ENCODE data around the gene NAA25.
"Not testable (repeated sequence)": the region's sequence is repeated elsewhere in the genome, so short reads cannot be mapped to it uniquely, and the experiment has no call there.

Gene NAA25

DNA sequence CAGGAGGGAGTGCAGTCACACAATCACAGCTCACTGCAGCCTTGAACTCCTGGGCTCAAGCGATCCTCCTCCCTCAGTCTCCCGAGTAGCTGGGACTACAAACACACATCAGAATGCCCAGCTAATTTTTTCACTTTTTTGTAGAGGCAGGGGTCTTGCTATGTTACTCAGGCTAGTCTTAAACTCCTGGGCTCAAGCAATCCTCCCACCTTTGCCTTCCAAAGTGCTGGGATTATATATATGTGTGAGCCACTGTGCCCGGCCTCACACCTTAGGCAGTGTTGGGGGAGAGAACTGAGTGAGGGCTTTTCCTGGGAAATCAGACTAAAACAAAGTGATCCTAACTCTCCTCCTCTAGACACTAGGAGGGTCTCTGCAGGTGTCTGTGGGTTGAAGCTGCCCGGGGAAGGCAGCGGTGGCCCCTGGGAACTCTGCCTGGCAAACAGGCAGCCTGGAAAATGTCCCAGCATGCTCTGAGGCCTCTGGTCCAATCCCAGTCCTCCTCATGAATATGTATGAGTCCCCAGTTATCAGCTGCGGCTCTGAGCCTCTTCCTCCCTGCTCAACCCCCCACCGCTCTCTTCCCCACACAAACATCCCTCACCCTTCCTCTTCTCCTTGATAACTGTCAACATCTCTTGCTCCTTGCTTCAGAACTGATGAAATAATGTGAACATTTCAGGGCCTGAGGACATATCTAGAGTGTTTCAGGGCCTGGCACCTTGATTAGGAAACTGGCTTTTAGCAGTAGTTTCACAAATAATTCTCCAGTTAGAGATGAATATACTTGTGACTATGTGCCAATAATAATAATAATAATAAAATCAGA, 7.9 kb upstream of the NAA25 start:
- DNase-seq (ENCODE audit: low read depth in 2 of 2) = no peak

DNA sequence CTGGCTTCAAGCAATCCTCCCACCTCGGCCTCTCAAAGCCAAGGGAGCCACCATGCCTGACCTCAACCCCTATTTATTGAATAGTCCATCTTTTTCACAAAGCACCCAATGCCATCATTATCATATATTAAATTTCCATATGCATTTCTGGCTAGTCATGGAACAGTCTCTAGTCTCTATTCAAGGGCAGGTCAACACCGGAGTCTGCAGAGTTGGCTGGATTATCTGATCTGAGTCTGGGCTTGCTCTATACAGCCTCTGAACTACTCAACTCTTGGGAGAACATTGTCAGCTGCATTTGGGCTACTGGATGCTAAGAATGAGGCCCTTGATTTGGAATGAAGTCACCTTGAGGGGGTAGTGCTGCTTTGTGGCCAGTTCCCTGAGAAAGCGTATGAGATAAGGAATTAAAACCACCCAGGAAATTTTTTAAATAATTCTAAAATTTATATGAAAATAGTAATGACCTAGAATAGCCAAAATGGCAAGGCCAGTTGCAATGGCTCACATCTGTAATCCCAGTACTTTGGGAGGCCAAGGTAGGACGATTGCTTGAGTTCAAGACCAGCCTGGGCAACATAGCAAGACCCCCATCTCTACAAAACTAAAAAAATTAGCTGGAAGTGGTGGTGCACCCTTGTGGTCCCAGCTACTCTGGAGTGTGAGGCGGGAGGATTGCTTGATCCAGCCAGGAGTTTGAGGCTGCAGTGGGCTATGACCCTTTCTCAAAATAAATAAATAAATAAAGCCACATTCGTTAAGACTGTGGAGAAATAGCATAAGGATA, 6.9 kb upstream of the NAA25 start:
- no peak for DNase-seq (ENCODE audit: low read depth in 2 of 2)

- DNase-seq (ENCODE audit: low read depth in 2 of 2) = no peak
These were observed 4.0 kb upstream of the NAA25 start for GRCh38 chr12:112112409-112113133.

- no peak for DNase-seq (ENCODE audit: low read depth in 2 of 2)
These were observed 3.3 kb upstream of the NAA25 start for GRCh38 chr12:112111931-112112330.

DNA sequence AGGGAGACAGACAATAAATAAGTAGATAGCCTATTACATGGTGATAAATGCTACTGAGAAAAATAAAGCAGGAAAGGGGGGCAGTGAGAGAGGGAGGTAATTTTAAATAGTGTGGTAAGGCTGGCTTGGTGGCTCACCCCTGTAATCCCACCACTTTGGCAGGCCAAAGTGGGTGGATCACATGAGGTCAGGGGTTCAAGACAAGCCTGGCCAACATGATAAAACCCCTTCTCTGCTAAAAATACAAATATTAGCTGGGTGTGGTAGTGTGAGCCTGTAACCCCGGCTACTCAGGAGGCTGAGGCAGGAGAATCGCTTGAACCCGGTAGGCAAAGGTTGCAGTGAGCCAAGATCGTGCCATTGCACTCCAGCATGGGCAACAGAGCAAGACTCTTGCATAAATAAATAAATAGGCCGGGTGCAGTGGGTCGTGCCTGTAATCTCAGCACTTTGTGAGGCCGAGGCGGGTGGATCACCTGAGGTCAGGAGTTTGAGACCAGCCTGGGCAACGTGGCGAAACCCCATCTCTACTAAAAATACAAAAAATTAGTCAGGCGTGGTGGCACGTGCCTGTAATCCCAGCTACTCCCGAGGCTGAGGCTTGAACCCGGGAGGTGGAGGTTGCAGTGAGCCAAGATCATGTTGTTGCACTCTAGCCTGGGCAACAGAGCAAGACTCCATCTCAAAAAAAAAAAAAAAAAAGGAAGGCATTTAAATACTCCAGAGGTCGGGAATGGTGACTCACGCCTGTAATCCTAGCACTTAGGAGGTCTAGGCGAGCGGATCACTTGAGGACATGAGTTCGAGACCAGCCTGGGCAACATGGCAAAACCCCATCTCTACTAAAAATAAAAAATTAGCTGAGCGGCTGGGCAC, 2.4 kb upstream of the NAA25 start:
- not testable (repeated sequence) for DNase-seq (ENCODE audit: low read depth in 2 of 2)

DNA sequence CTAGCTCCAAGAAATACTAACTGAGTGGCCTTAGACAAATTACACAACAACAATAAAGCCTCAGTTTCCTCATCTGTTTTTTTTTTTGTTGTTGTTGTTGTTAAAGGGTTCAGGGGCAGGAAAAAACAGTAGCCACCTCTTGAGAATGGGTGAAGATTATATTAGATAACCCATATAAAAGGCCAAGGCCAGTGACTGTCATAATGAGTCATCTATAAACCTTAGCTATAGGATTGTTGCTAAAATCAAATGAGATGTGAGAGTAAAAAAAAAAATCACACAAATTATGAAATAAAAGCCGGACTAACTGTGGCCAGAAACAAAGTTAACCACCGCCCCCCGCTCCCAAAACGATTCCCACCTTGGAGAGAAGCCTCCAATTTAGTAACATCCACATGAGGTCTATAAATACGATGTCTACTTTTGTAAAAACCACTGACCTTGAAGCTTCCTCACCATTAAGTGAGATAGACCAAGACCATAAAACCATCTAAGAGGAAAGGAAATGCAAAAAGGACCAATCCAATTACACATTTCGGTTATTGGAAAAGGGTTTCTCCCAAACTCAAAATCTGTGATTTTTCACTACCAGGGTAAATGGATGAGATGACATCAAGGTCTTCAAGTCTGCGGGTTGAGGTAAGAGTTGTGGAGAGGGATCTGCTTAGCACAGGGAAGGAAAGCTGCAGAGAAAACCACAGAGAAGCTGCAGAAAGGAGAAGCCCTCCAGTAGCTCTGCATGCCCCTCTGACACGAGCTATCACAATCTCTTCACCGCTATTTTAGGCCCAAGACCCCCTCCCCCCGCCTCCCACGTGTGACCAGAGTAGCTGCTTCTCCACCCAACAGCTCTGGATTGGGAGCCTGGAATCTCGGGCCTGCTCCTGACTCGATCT, 1.0 kb downstream of the NAA25 start:
- peak in 1 of 2 donors; percentile 5 for DNase-seq (ENCODE audit: low read depth in 2 of 2)

GRCh38 chr12:112105891-112106290, 2.7 kb downstream of the NAA25 start:
- no peak for DNase-seq (ENCODE audit: low read depth in 2 of 2)

GRCh38 chr12:112103758-112104503, 4.7 kb downstream of the NAA25 start:
- DNase-seq (ENCODE audit: low read depth in 2 of 2) = no peak

DNA sequence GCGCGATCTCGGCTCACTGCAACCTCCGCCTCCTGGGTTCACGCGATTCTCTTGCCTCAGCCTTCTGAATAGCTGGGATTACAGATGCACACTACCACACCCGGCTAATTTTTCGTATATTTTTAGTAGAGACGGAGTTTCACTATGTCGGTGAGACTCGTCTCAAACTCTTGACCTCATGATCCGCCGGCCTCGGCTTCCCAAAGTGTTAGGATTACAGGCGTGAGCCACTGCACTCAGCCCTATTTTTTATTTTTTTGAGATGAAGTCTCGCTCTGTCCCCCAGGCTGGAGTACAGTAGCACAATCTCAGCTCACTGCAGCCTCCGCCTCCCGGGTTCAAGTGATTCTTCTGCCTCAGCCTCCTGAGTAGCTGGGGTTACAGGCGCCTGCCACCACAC, 5.8 kb downstream of the NAA25 start:
- not testable (repeated sequence) for DNase-seq (ENCODE audit: low read depth in 2 of 2)

GRCh38 chr12:112102127-112102526, 6.5 kb downstream of the NAA25 start:
- no peak for DNase-seq (ENCODE audit: low read depth in 2 of 2)

- not testable (repeated sequence) for DNase-seq (ENCODE audit: low read depth in 2 of 2)
These were observed 8.1 kb downstream of the NAA25 start for GRCh38 chr12:112100500-112100899.

- DNase-seq (ENCODE audit: low read depth in 2 of 2) = no peak
These were observed 10.9 kb downstream of the NAA25 start for GRCh38 chr12:112097641-112098040.

GRCh38 chr12:112096667-112097066, 11.9 kb downstream of the NAA25 start:
- peak in 1 of 2 donors; percentile 14 for DNase-seq (ENCODE audit: low read depth in 2 of 2)

DNA sequence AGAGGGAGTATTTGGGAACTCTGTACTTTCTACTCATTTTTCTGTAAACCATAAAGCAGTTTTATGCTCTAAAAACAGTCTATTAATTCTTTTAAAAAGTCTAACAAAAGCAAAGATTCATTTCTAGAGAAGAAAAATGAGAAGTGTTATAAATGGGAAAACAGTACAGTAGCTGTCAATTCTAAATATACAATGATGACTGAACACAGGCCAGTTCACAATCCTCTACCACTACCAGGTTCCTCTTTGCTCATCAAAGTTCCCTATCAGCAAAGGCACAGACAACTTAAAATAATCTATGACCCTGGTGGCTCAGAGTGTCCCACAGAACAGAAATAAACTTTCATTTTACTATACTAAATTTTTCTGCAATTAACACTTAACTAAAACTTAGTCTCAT, 12.5 kb downstream of the NAA25 start:
- no peak for DNase-seq (ENCODE audit: low read depth in 2 of 2)

DNA sequence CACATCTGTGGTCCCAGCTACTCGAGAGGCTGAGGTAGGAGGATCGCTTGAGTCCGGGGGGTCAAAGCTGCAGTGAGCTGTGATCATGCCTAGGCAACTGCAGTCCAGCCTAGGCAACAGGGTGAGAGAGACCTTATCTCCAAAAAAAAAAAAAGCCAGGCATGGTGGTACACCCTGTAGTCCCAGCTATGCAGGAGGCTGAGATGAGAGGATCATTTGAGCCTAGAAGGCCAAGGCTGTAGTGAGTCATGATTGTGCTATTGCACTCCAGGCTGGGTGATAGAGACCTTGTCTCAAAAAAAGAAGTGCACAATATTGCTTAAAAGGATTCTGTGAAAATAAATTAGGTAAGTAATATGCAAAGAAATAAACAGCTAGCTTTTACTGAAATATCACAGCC, 17.0 kb downstream of the NAA25 start:
- DNase-seq (ENCODE audit: low read depth in 2 of 2) = no peak

DNA sequence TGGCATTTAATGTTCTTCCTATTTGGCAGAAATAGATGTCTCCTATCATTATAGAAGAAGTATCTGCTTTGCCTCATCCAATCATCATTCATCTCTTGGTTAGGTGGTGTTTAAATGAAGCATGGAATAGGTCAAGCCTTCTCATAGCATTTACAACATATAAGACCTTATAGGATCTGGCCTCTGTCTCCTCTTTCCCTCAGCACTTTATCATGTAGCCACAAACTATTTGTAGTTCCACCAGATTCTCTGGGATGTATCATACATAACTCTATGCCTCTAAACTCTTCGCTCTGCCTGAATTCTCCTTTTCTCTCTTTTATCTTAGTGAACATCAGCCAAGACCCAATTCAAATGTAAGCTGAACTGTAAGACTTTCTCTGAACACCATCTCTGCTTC, 20.7 kb downstream of the NAA25 start:
- no peak for DNase-seq (ENCODE audit: low read depth in 2 of 2)

DNA sequence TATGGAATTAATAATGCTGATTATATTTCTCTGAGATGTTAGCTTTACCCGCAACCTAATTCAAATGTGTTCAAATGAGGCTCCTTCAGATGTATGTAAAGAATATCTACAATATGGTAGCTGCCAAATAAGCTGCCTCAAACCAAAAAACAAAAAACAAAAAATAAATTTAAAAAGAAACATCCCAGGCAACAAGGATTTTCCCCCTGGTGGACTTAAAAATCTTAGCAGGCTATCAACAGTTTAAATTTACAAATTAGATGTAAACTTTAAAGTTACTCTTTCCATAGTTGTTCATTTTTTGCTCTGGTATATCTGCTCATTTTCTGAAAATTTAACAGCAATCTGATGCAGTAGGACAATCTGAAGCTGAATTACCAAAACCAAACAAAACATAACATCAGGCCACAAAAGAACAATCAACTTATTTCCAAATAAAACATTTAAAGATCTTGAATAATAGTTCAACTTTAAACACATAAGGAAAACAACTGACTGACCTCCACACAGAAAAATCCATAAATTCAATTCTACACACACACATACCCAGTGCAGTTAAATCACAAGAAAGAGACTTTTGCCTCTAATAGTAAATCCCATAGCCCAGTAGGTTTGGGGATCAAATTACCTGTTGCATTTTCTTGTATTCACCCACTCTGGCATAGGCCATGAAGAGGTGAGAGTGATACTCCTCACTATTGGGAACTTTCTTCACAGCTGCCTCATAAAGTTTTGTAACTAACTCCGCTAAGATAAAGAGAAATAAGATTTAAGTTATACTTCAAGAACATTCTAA, 21.3 kb downstream of the NAA25 start:
- no peak for DNase-seq (ENCODE audit: low read depth in 2 of 2)

DNA sequence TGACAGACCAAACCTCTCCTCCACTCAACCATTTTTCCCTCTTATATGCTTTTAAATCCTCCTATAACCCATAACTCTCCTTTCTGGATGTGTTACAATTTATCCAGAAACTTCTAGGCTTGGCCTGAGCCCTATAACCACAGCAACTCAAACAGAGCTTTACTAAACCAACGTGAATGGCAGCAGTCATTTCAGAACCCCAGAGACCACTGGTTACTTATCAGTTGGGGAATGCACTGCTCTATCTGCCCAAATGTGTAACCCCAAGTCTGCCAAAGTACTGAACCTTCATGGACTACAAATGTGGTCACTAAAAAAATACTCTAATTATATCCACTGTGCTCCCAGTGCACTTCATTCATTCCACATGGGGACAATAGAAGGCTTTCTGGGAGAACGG, 42.0 kb downstream of the NAA25 start:
- DNase-seq (ENCODE audit: low read depth in 2 of 2) = no peak

DNA sequence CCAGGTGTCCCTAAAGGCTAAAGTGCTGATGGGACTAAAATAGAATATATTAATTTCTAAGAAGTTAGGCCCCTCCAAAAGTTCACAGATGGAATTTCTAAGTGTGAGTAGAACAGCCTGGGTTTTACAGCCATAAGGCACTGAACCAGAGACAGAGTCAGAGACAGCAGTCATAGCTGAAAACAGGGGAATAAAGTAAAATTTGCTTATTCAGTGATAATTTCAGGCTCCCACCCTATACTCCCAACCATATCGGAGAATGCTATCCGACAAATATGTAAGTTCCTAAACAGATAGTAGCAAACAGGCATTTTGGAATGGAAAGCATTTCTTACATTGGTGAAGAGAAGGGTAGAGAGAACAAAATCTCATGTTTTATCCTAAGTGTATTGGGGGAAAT, 45.3 kb downstream of the NAA25 start:
- DNase-seq (ENCODE audit: low read depth in 2 of 2) = no peak

All from stimulated activated CD8-positive, alpha-beta memory T cell treated with anti-CD3 and anti-CD28 coated beads, Interleukin-15, amount 100 ng/mL, for 48 hours (primary cell).